ENCODE measurements around the gene LYPD6. TPM values are rescaled to one million over a fixed set of nuclear protein-coding genes. Genes with fewer than 3 reads are reported as not detected.

LYPD6 gene
- total and polyA plus RNA-seq, 9 of the 15 experiments (the other 6 are each of a cell fraction or from before 2014, with no cell fraction given), result not detected

DNA sequence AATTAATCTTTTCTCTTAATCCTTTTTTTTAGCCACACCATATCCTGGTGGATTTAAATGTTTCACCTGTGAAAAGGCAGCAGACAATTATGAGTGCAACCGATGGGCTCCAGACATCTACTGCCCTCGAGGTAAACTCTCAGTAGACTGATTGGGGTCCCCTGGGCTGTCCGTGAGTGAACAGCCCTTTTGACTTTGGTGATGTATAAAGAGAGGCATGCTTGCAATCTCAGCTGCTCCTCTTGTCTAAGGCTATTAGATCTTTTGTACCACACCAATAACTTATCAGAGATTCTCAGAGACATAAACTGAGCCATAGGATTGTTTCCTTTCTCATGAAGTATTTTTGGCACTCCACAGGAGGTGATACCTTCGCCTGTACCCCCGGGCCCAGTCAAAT lies 118.6 kb downstream of the LYPD6 start:
- Histone ChIP-seq H3K4me3 (no peak overlapping the region), H3K36me3 (ENCODE audit: control insufficient read depth, insufficient read depth, low read length) (no peaks in the 10 kb centered on the region), H3K9ac (ENCODE audit: insufficient read depth in 1 of 2, low read depth in 2 of 2, low read length in 2 of 2) (no peak overlapping the region), H3K9me1 (ENCODE audit: control insufficient read depth, insufficient read depth, low read length) (no peaks in the 10 kb centered on the region), H3K4me1 (replicated peaks in 1 of 2; ENCODE audit: control insufficient read depth in 2 of 2, insufficient read depth in 2 of 2, low read length in 2 of 2) (no peaks in the 10 kb centered on the region), H4K20me1 (replicated peaks; ENCODE audit: control insufficient read depth, insufficient read depth, low read length) (no peaks in the 10 kb centered on the region), H3K4me2 (ENCODE audit: insufficient read depth, low read length) (no peak overlapping the region), H2AFZ (ENCODE audit: low read depth, low read length) (no peak overlapping the region), H3K79me2 (ENCODE audit: control insufficient read depth, insufficient read depth, low read length) (no peaks in the 10 kb centered on the region), H3K9me3 (replicated peaks; ENCODE audit: control insufficient read depth, insufficient read depth, low read depth, low read length) (no peaks in the 10 kb centered on the region), H3K27me3 (ENCODE audit: control insufficient read depth in 2 of 2, insufficient read depth in 2 of 2, low read length in 2 of 2) (no peaks in the 10 kb centered on the region), H3K27ac (ENCODE audit: extremely low read depth, low read depth, low read length) (no peak overlapping the region)
- intact Hi-C loops (cut with micrococcal nuclease), result no loop called here
- no peak for DNase-seq (ENCODE audit: extremely low read depth in 1 of 4, low spot score in 3 of 4)
- FAIRE-seq, result no peak
- POLR2A ChIA-PET, result interaction anchor here (0.7 kb wide), 1 partner anchor 90 kb away, joined by 4 read pairs; no protein-coding TSS in a partner anchor
- no peak for TF ChIP-seq KHSRP (IDR thresholded peaks at IDR 0.05)
- no peak for TF ChIP-seq ZNF316 (IDR thresholded peaks at IDR 0.05)
- no peak for TF ChIP-seq KLF10 (CRISPR knock-in tag; IDR thresholded peaks at IDR 0.05)
- TF ChIP-seq MECOM (CRISPR knock-in tag; IDR thresholded peaks at IDR 0.05), result no peak
- TF ChIP-seq KLF6 (CRISPR knock-in tag; IDR thresholded peaks at IDR 0.05; ENCODE audit: borderline replicate concordance), result no peak
- TF ChIP-seq, protein P1, sequence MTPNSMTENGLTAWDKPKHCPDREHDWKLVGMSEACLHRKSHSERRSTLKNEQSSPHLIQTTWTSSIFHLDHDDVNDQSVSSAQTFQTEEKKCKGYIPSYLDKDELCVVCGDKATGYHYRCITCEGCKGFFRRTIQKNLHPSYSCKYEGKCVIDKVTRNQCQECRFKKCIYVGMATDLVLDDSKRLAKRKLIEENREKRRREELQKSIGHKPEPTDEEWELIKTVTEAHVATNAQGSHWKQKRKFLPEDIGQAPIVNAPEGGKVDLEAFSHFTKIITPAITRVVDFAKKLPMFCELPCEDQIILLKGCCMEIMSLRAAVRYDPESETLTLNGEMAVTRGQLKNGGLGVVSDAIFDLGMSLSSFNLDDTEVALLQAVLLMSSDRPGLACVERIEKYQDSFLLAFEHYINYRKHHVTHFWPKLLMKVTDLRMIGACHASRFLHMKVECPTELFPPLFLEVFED (CRISPR knock-in tag; conservative IDR thresholded peaks at IDR 0.05), result no peak
- no peak for TF ChIP-seq SRSF7 (optimal IDR thresholded peaks at IDR 0.05; ENCODE audit: low read depth, low read length)
- no peak for TF ChIP-seq RAD51 (IDR thresholded peaks at IDR 0.05; ENCODE audit: borderline replicate concordance, low read depth)
- TF ChIP-seq ELF4 (CRISPR knock-in tag; IDR thresholded peaks at IDR 0.05), result no peak
- TF ChIP-seq, protein P2, sequence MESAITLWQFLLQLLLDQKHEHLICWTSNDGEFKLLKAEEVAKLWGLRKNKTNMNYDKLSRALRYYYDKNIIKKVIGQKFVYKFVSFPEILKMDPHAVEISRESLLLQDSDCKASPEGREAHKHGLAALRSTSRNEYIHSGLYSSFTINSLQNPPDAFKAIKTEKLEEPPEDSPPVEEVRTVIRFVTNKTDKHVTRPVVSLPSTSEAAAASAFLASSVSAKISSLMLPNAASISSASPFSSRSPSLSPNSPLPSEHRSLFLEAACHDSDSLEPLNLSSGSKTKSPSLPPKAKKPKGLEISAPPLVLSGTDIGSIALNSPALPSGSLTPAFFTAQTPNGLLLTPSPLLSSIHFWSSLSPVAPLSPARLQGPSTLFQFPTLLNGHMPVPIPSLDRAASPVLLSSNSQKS (CRISPR knock-in tag; IDR thresholded peaks at IDR 0.05), result no peak
- WGBS (ENCODE audit: insufficient coverage, low coverage, missing lambda C conversion rate), result 2% methylated on average over 5 of the region's 5 CpGs
- CTCF ChIA-PET (ENCODE audit: low intra/inter-chr PET ratio), result no interaction called here
- no TSS peak for BruUV-seq (replicated peaks)
- in situ Hi-C loops (cut with MboI), result no loop called here
- no peak for ATAC-seq
